Kidney capillary endothelial cell (primary cell): ENCODE data around the gene LDB3.

ENCODE experiments used
- DNase-seq: peaks from one replicate; pipeline ENCODE4 v3.0.0-alpha.2; 2018; ENCODE audit warnings: low spot score

Gene LDB3

GRCh38 chr10:86665218-86665607 is 3.1 kb upstream of the LDB3 start:
- DNase-seq: no peak

DNA sequence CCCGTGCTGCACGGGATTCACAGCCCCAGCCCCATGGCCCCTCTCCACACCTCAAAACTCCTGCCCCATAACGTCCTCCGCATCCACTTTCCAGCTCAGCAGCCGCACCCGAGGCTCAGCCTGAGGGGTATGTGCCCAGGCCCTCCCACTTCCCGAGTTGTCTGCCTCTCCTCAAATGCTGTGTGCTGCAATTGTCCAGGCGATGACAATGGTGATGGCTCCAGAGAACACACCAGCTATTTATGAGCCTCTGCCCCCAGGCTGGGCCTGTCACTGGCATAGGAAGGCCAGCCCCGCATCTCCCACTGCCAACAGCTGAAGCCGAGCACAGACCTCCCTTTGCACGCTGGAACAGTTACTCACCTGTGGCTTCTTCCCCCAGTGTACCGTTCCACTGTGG is 2.4 kb upstream of the LDB3 start:
- no peak for DNase-seq

DNA sequence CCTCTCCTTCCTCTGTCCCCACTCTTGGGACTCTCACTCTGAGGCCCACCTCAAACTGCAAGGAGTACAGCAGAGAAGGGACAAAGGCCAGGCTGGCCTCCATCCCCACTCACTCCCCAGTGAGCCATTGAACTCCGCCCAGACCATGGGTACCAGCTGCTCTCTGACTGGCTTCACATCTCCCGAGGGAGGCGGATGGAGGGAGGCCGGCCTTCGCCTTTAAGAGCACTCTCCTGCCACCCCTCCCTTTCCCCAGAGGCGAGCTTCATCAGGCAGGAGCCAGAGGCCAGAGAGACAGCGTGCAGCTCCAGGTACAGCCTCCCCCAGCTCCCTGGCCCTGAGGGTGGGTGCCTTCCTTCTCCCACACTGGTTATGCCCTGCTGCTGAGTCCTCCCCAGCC is 1.8 kb upstream of the LDB3 start:
- DNase-seq: no peak

- no peak for DNase-seq
Measured at GRCh38 chr10:86667421-86668181, 710 bp upstream of the LDB3 start.

DNA sequence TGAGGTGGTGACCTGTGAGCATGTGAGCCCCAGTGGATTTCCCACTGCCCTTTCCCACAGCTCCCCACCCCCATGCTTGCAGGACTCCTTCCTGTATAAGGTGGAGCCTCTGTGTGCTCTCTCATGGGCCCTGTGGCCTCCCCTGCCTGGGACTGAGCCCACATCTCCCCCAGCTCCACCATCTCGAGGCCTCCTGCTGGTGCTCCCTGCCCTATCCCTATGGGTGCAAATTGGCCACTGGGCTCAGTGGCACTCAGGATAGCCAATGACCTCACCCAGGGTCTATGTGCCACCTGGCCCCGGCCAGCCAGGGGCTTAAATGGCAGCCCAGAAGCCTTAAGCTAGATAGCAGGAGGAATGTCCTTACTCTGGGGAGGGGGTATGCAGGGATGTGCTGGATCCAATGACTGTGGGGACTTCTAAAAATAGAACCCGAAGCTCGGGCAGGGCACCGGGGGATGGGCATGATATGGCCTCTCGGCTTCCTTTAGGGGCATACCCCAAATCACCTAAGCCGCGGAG is 2.0 kb downstream of the LDB3 start:
- no peak for DNase-seq

DNA sequence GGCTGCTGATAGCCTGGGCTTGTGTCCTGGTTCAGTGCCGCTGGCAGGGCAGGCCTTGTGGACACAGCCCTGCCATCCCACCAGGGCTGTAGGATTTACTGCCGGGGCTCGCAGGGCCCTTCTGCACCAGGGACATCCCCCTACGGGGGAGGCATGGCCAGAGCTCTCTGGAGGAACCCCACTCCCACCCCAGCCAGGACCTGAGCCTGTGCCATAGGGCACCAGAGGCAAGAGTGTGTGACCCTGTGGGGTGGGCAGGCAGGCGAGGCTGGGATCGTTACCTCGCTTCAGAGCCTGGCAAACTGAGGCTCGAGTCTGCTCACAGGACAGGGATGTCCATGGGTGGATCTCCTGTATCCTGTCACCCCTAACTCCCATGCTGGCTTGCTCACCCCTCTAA is 2.6 kb downstream of the LDB3 start:
- DNase-seq: no peak

DNA sequence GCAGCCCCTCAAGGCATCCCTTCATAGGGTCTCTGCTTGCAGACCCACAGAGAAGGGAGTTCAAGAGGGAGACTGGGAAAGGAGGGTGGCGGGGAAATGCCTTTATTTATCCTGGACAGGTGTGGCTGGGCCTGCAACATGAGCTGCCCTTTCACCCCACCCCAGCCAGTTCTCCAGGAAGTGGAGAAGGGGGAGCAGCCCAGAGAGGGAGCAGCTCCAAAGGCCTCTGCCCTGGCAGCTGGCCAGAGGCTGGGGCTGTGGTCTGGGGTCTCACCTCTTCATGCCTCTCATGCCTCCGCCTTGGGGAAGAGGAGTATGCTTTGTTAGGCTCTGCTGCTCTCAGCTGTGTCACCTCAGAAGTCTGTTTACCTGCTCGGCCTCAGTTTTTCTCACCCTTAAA is 3.1 kb downstream of the LDB3 start:
- no peak for DNase-seq

- DNase-seq: no peak
Measured at GRCh38 chr10:86671985-86672710, 3.8 kb downstream of the LDB3 start.

GRCh38 chr10:86673216-86673826 is 5.0 kb downstream of the LDB3 start:
- no peak for DNase-seq

GRCh38 chr10:86673827-86674581 is 5.7 kb downstream of the LDB3 start:
- DNase-seq: no peak

- DNase-seq: no peak
Measured at GRCh38 chr10:86674912-86675311, 6.6 kb downstream of the LDB3 start.

GRCh38 chr10:86677374-86677773 is 9.1 kb downstream of the LDB3 start:
- no peak for DNase-seq

DNA sequence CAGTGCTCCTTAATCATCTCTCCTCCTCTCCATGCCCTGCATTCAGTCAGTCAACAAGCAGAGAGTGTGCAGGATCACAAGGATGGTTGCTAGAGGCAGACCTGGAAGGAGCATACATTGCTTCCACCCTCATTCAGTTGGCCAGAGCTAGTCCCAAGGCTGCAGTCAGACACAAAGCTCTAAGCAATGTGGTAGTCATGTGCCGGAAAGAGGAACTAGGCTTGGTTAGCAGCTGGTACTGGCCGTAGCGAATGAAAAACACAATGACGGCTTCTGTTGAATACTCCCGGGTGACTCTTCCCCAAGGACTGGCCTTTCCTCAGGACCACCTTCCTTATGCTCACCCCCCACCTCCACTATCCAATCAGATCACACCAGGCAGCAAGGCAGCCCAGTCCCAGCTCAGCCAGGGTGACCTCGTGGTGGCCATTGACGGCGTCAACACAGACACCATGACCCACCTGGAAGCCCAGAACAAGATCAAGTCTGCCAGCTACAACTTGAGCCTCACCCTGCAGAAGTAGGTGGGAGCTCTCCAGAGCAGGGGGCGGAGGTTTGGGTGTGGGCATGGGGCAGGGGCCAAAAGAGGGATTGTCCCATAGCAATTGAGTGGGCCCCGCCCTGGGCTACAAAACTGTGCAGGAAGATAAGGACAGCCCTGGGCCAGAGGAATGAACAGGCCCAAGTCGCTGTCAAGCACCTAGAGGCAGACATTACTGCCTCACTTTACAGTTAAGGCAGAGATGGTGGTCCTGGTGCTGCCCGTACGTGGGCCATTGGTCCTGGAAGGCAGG is 10.9 kb downstream of the LDB3 start:
- no peak for DNase-seq

DNA sequence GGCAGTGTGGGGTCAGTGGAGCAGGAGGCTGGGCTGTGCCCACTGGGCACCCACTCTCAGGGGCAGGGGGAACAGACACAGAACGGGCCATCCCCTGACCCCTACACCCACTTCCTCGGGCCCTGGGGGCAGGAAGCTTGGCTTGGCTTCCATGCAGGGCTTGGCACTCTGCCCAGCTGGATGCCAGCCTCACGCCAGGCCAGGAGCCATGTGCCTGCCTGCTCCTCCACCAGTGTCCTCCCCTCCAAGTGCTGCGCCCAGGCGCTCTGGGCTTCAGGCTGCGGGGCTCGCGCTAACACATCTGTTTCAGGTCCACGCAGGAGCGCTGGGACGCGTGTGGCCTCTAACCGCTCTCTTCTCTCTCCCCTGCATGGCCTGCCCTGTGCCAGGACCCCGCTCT is 12.7 kb downstream of the LDB3 start:
- no peak for DNase-seq

GRCh38 chr10:86681722-86682386 is 13.5 kb downstream of the LDB3 start:
- DNase-seq: no peak

GRCh38 chr10:86682675-86683074 is 14.4 kb downstream of the LDB3 start:
- DNase-seq: no peak

DNA sequence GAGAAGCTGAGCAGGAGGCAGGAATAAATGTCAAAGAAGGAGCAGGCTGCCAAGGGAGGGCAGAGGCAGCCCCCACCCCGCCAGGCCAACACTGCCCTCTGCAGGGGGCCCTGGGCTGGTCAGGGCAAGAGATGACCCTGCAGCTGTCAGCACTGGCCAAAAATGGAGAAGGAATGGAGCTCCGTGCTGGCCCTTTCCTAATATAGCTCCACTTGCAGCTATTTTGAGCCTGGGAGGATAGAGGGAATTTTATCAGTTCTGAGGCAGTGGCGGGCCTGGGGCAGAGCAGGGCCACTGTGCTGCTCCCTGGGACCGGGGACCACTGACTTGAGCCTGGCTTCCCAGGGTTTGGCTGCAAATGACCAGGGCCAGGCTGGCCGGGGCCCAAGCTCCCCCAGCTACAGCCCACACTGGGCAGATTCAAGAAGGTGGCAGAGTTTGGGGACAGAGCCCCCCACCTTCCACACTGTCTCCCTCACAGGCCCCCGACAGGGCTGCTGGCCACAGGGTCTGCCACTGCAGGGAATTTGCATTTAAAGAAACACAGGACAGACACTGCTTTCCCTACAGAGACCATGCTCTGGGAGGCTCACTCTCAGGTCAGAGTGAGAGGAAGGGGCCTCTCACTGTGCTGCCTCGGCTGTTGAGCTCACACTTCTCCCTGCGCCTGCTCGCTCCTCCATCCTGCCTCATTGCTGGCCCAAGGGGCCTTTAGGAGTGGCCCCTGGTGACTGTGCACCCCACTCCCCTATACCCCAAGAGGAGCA is 16.2 kb downstream of the LDB3 start:
- no peak for DNase-seq

- no peak for DNase-seq
Measured at GRCh38 chr10:86685416-86685815, 17.1 kb downstream of the LDB3 start.

DNA sequence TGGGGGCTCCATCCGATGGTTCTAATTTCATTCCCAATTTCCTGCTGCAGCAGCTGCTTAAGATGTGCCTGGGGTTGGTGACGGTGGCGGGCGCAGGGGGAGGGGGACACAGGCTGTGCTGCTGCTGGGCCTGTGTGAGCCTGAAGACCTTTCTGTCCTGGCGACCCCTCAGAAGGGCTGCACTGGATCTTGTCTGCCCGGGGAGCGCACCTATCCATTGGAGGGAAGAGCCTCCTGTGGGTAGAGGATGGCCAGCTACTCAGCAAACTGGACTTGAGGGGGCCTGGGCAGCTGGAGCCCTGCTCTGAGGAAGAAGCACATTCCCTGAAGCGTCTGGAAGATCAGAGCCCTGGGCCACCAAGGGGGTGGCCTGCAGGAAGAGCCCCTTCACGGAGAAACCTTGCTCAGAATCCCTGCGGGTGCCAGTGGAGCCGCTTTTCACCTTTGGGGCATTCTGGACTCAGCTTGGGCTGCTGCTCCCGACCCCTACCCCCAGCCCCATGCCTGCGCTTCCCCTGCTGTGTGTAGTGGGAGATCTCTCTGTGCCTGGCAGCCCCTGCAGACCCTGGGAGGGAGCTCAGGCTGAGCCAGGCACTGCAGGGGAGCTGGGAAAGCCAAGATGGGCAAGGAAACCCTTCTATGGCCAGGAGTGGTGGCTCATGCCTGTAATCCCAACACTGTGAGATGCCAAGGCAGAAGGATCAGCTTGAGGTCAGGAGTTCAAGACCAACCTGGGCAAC is 17.8 kb downstream of the LDB3 start:
- DNase-seq: no peak
